ENCODE measurements around the gene MTMR11. TPM values are rescaled to one million over a fixed set of nuclear protein-coding genes. Genes with fewer than 3 reads are reported as not detected.

MTMR11 gene
- total RNA-seq (10 to 100 TPM in 1 of 5 experiments, 1 to 10 TPM in 4; 1.2 to 14.2 (median 3.6) TPM), polyA plus RNA-seq (not detected), total RNA-seq (not detected)

- H3K4me1 Mint-ChIP-seq = peaks cover 0 to 34% (median 9%) of the 10 kb centered on the region in 7 donors
- DNase-seq (no peak), ATAC-seq (no peak)
- Histone ChIP-seq H3K9me3 (ENCODE audit: control insufficient read depth in 2 of 3, low read length in 3 of 3) (no peaks in the 10 kb centered on the region), H3K36me3 (ENCODE audit: control insufficient read depth in 2 of 3, insufficient read depth in 3 of 3, low read length in 3 of 3) (no peaks in the 10 kb centered on the region), H3K4me3 (ENCODE audit: low read length) (no peak within 1 kb of the TSS), H3K27me3 (ENCODE audit: control insufficient read depth in 2 of 2, insufficient read depth in 2 of 2, low read length in 2 of 2) (no peaks in the 10 kb centered on the region), H3K4me1 (ENCODE audit: control insufficient read depth in 2 of 2, insufficient read depth in 2 of 2, low read length in 2 of 2) (no peaks in the 10 kb centered on the region), H3K27ac (ENCODE audit: low read depth, low read length) (no peak within 1 kb of the TSS)
- intact Hi-C loops (cut with micrococcal nuclease) = no loop called here
- peaks cover 0 to 9% (median 2%) of the 10 kb centered on the region in 5 donors for H3K27me3 Mint-ChIP-seq
- peak within 1 kb of the TSS in 1 of 10 donors; percentile 70 for H3K4me3 Mint-ChIP-seq
- ChIA-PET POLR2A (interaction anchor here (8.7 kb wide), 1 partner anchor 49 kb away, joined by 174 read pairs; a partner anchor contains a TSS), CTCF (no interaction called here)
- H3K27ac Mint-ChIP-seq = peak within 1 kb of the TSS in 4 of 9 donors; percentile 23 to 75 (median 28)
- H3K36me3 Mint-ChIP-seq = peaks cover 0 to 7% (median 0%) of the 10 kb centered on the region in 5 donors
- no peaks in the 10 kb centered on the region for H3K9me3 Mint-ChIP-seq
These were observed at the start of gene MTMR11 for GRCh38 chr1:149936170-149936991. Gene MTMR11, minus strand, starts transcription at chr1:149936879. Its CDS starts 232 bp downstream, at chr1:149936647.

GRCh38 chr1:149979972-149980540 is 43.4 kb upstream of the MTMR11 start:
- Mint-ChIP-seq H3K27ac (no peak overlapping the region), H3K4me3 (no peak overlapping the region), H3K27me3 (peaks cover 0 to 4% (median 0%) of the 10 kb centered on the region in 5 donors), H3K4me1 (peaks cover 5 to 23% (median 9%) of the 10 kb centered on the region in 7 donors), H3K36me3 (peaks cover 6 to 16% (median 9%) of the 10 kb centered on the region in 5 donors), H3K9me3 (no peaks in the 10 kb centered on the region)
- no peaks in the 10 kb centered on the region for H3K9me3 ChIP-seq (ENCODE audit: control insufficient read depth in 2 of 3, low read length in 3 of 3)
- CTCF ChIA-PET = no interaction called here
- no peak overlapping the region for H3K27ac ChIP-seq (ENCODE audit: low read depth, low read length)
- intact Hi-C loops (cut with micrococcal nuclease) = no loop called here
- POLR2A ChIA-PET = no interaction called here
- H3K4me1 ChIP-seq (ENCODE audit: control insufficient read depth in 2 of 2, insufficient read depth in 2 of 2, low read length in 2 of 2) = no peaks in the 10 kb centered on the region
- no peaks in the 10 kb centered on the region for H3K27me3 ChIP-seq (ENCODE audit: control insufficient read depth in 2 of 2, insufficient read depth in 2 of 2, low read length in 2 of 2)
- ATAC-seq (no peak), DNase-seq (no peak)
- no peak overlapping the region for H3K4me3 ChIP-seq (ENCODE audit: low read length)
- H3K36me3 ChIP-seq (ENCODE audit: control insufficient read depth in 2 of 3, insufficient read depth in 3 of 3, low read length in 3 of 3) = peaks cover 0 to 5% (median 0%) of the 10 kb centered on the region in 3 experiments

- no peak overlapping the region for H3K4me3 Mint-ChIP-seq
- Histone ChIP-seq H3K4me3 (ENCODE audit: low read length) (no peak overlapping the region), H3K27ac (ENCODE audit: low read depth, low read length) (no peak overlapping the region), H3K27me3 (ENCODE audit: control insufficient read depth in 2 of 2, insufficient read depth in 2 of 2, low read length in 2 of 2) (no peaks in the 10 kb centered on the region), H3K9me3 (ENCODE audit: control insufficient read depth in 2 of 3, low read length in 3 of 3) (no peaks in the 10 kb centered on the region), H3K4me1 (ENCODE audit: control insufficient read depth in 2 of 2, insufficient read depth in 2 of 2, low read length in 2 of 2) (no peaks in the 10 kb centered on the region), H3K36me3 (ENCODE audit: control insufficient read depth in 2 of 3, insufficient read depth in 3 of 3, low read length in 3 of 3) (peaks cover 0 to 5% (median 0%) of the 10 kb centered on the region in 3 experiments)
- CTCF ChIA-PET = no interaction called here
- H3K9me3 Mint-ChIP-seq = no peaks in the 10 kb centered on the region
- H3K27ac Mint-ChIP-seq = no peak overlapping the region
- H3K4me1 Mint-ChIP-seq = peaks cover 5 to 23% (median 9%) of the 10 kb centered on the region in 7 donors
- peaks cover 0 to 4% (median 0%) of the 10 kb centered on the region in 5 donors for H3K27me3 Mint-ChIP-seq
- POLR2A ChIA-PET = no interaction called here
- peaks cover 9 to 19% (median 11%) of the 10 kb centered on the region in 5 donors for H3K36me3 Mint-ChIP-seq
- ATAC-seq = no peak
- no peak for DNase-seq
- intact Hi-C loops (cut with micrococcal nuclease) = no loop called here
These were observed 42.7 kb upstream of the MTMR11 start for GRCh38 chr1:149979245-149979971.

- ChIA-PET POLR2A (no interaction called here), CTCF (no interaction called here)
- Mint-ChIP-seq H3K4me1 (peaks cover 5 to 23% (median 9%) of the 10 kb centered on the region in 7 donors), H3K27me3 (no peaks in the 10 kb centered on the region), H3K27ac (no peak overlapping the region), H3K4me3 (no peak overlapping the region), H3K9me3 (no peaks in the 10 kb centered on the region), H3K36me3 (peaks cover 12 to 23% (median 13%) of the 10 kb centered on the region in 5 donors)
- no peaks in the 10 kb centered on the region for H3K9me3 ChIP-seq (ENCODE audit: control insufficient read depth in 2 of 3, low read length in 3 of 3)
- H3K4me3 ChIP-seq (ENCODE audit: low read length) = no peak overlapping the region
- H3K36me3 ChIP-seq (ENCODE audit: control insufficient read depth in 2 of 3, insufficient read depth in 3 of 3, low read length in 3 of 3) = peaks cover 0 to 5% (median 0%) of the 10 kb centered on the region in 3 experiments
- no peaks in the 10 kb centered on the region for H3K27me3 ChIP-seq (ENCODE audit: control insufficient read depth in 2 of 2, insufficient read depth in 2 of 2, low read length in 2 of 2)
- no peak for DNase-seq
- intact Hi-C loops (cut with micrococcal nuclease) = no loop called here
- H3K4me1 ChIP-seq (ENCODE audit: control insufficient read depth in 2 of 2, insufficient read depth in 2 of 2, low read length in 2 of 2) = no peaks in the 10 kb centered on the region
- no peak overlapping the region for H3K27ac ChIP-seq (ENCODE audit: low read depth, low read length)
- no peak for ATAC-seq
These were observed 41.9 kb upstream of the MTMR11 start for GRCh38 chr1:149978547-149979023.

GRCh38 chr1:149977345-149977744 is 40.7 kb upstream of the MTMR11 start:
- Mint-ChIP-seq H3K27ac (no peak overlapping the region), H3K4me3 (no peak overlapping the region), H3K36me3 (peaks cover 13 to 23% (median 17%) of the 10 kb centered on the region in 5 donors), H3K4me1 (peaks cover 4 to 19% (median 7%) of the 10 kb centered on the region in 7 donors), H3K27me3 (no peaks in the 10 kb centered on the region), H3K9me3 (no peaks in the 10 kb centered on the region)
- H3K27me3 ChIP-seq (ENCODE audit: control insufficient read depth in 2 of 2, insufficient read depth in 2 of 2, low read length in 2 of 2) = no peaks in the 10 kb centered on the region
- DNase-seq (no peak), ATAC-seq (no peak)
- no peak overlapping the region for H3K27ac ChIP-seq (ENCODE audit: low read depth, low read length)
- intact Hi-C loops (cut with micrococcal nuclease) = no loop called here
- CTCF ChIA-PET = no interaction called here
- H3K9me3 ChIP-seq (ENCODE audit: control insufficient read depth in 2 of 3, low read length in 3 of 3) = no peaks in the 10 kb centered on the region
- H3K36me3 ChIP-seq (ENCODE audit: control insufficient read depth in 2 of 3, insufficient read depth in 3 of 3, low read length in 3 of 3) = peaks cover 0 to 8% (median 0%) of the 10 kb centered on the region in 3 experiments
- POLR2A ChIA-PET = no interaction called here
- H3K4me1 ChIP-seq (ENCODE audit: control insufficient read depth in 2 of 2, insufficient read depth in 2 of 2, low read length in 2 of 2) = no peaks in the 10 kb centered on the region
- H3K4me3 ChIP-seq (ENCODE audit: low read length) = no peak overlapping the region

GRCh38 chr1:149972547-149972946 is 35.9 kb upstream of the MTMR11 start:
- intact Hi-C loops (cut with micrococcal nuclease) = no loop called here
- peaks cover 15 to 34% (median 22%) of the 10 kb centered on the region in 5 donors for H3K36me3 Mint-ChIP-seq
- peak overlapping the region in 2 of 9 donors; percentile 2 to 19 for H3K27ac Mint-ChIP-seq

More at GRCh38 chr1:149972547-149972946, 35.9 kb upstream of the MTMR11 start:
- no peak overlapping the region for H3K4me3 ChIP-seq (ENCODE audit: low read length)
- Mint-ChIP-seq H3K27me3 (no peaks in the 10 kb centered on the region), H3K4me1 (peaks cover 0 to 2% (median 0%) of the 10 kb centered on the region in 7 donors), H3K4me3 (no peak overlapping the region), H3K9me3 (no peaks in the 10 kb centered on the region)
- no peaks in the 10 kb centered on the region for H3K27me3 ChIP-seq (ENCODE audit: control insufficient read depth in 2 of 2, insufficient read depth in 2 of 2, low read length in 2 of 2)
- no peaks in the 10 kb centered on the region for H3K4me1 ChIP-seq (ENCODE audit: control insufficient read depth in 2 of 2, insufficient read depth in 2 of 2, low read length in 2 of 2)
- no peak overlapping the region for H3K27ac ChIP-seq (ENCODE audit: low read depth, low read length)
- CTCF ChIA-PET = no interaction called here
- no peaks in the 10 kb centered on the region for H3K9me3 ChIP-seq (ENCODE audit: control insufficient read depth in 2 of 3, low read length in 3 of 3)
- DNase-seq (no peak), ATAC-seq (no peak)
- POLR2A ChIA-PET = no interaction called here
- peaks cover 0 to 18% (median 7%) of the 10 kb centered on the region in 3 experiments for H3K36me3 ChIP-seq (ENCODE audit: control insufficient read depth in 2 of 3, insufficient read depth in 3 of 3, low read length in 3 of 3)
